HG02852 (cell line): ENCODE data around the gene NPSR1.
"Not testable (repeated sequence)": the region's sequence is repeated elsewhere in the genome, so short reads cannot be mapped to it uniquely, and the experiment has no call there.

Experiments used
- ATAC-seq: cut with Tn5 transposase; IDR thresholded peaks from one replicate; pipeline ENCODE4 v1.9.1; 2021; ENCODE audit warnings: mild to moderate bottlenecking, moderate library complexity; ENCODE audit not compliant: unreplicated experiment

Gene NPSR1

GRCh38 chr7:34657632-34658268 lies at the start of gene NPSR1:
TSS of gene NPSR1 (plus strand) at chr7:34658218. CDS start at chr7:34658413, 195 bp downstream.
- ATAC-seq = no peak

GRCh38 chr7:34612661-34613060 lies 45.4 kb upstream of the NPSR1 start:
- ATAC-seq = no peak

GRCh38 chr7:34620425-34620824 lies 37.6 kb upstream of the NPSR1 start:
- ATAC-seq = no peak

- ATAC-seq = no peak
Measured at GRCh38 chr7:34622182-34622581, 35.8 kb upstream of the NPSR1 start.

- no peak for ATAC-seq
Measured at GRCh38 chr7:34622771-34623250, 35.2 kb upstream of the NPSR1 start.

DNA sequence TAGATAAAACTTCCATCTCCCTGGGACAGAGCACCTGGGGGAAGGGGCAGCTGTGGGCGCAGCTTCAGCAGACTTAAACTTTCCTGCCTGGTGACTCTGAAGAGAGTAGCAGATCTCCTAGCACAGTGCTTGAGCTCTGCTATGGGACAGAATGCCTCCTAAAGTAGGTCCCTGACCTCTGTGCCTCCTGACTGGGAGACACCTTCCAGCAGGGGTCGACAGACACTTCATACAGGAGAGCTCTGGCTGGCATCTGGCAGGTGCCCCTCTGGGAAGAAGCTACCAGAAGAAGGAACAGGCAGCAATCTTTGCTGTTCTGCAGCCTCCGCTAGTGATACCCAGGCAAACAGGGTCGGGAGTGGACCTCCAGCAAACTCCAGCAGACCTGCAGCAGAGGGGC lies 29.4 kb upstream of the NPSR1 start:
- ATAC-seq = not testable (repeated sequence)

DNA sequence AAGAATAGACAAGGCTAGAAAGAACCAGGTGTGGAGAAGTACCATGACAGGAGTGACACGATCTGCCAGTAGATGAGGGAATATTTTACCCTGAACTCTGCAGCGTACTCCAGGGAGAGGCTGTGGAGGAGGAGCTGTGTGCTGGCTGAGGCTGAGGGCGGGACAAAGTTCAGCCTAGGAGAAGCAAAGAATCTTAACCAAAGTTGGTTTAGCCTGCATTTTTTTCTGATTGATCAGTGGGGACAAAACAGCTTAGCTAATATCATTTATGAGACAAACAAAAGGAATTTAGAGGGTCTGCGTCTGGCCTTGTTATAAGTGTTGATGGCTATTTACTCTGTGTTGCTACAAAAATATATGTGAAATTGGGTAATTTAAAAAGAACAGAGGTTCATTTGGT lies 5.2 kb upstream of the NPSR1 start:
- ATAC-seq = no peak

DNA sequence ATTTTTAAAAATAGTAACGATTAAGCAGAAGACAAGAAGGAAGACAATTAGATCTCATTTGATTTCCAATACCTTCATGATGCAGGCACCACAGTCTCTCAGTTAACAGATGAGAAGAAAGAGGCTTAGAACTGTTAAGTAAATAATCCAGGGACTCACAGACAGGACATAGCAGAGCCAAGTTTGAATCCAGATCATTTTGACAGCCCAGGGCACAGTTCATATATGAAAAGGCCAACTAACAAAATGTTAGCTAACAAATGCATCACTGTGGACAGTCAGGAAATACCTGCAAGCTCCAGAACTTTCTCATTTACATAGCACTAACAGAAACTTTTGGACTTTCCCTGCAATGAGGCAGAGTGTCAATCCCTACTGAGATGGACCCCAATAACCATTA lies 4.2 kb upstream of the NPSR1 start:
- no peak for ATAC-seq

- no peak for ATAC-seq
Measured at GRCh38 chr7:34655384-34655783, 2.6 kb upstream of the NPSR1 start.

- ATAC-seq = no peak
Measured at GRCh38 chr7:34656041-34656440, 2.0 kb upstream of the NPSR1 start.

- ATAC-seq = no peak
Measured at GRCh38 chr7:34659472-34660075, 1.6 kb downstream of the NPSR1 start.

DNA sequence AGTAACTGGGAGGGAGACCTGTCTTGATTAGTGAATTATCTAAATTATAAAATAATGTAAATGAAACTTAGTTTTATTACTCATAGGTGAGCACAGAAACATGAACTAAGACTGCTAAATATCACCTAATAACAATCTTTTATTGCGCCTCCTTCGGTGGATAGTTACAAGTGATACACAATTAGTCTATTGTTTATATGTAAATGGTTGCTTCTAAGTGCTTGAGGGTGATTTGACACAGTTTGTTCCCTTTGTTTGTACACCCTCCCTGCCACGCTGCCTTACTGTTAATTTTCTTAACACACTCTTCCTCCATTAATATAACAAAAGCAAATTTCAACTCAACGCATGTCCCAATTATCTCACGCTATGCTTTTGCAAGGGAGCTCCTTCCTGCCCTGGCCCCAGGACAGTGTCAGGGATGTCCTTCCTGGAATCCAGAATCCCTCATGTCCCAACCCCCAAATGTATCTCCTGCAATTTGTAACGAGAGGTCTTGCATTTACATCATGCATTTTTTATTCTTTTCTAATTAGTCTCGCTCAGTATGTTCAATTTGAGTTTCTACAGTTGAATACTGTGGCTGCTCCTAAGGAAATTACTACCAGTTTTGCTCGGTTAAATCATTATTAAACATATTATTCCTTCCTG lies 4.2 kb downstream of the NPSR1 start:
- no peak for ATAC-seq

- ATAC-seq = no peak
Measured at GRCh38 chr7:34664755-34665154, 6.7 kb downstream of the NPSR1 start.

DNA sequence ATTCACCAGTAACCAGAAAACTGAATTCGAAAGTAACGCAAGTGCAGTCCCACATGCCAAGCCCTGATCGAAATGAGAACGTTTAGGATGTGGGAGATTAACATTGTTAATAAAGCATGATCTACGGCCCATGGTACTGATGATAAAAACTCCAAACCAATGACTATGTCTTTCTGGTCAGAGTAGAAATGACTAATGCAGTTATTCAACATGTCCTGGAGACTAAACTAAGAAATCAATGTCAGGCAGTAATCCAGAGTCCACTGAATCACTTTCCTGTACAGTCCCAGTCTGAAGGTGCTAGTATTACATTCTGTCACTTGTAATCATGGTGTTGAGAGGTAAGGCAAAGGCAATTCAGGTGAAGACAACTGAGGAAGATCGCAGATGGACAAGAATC lies 14.4 kb downstream of the NPSR1 start:
- ATAC-seq = no peak

- ATAC-seq = no peak
Measured at GRCh38 chr7:34673066-34673465, 15.0 kb downstream of the NPSR1 start.

DNA sequence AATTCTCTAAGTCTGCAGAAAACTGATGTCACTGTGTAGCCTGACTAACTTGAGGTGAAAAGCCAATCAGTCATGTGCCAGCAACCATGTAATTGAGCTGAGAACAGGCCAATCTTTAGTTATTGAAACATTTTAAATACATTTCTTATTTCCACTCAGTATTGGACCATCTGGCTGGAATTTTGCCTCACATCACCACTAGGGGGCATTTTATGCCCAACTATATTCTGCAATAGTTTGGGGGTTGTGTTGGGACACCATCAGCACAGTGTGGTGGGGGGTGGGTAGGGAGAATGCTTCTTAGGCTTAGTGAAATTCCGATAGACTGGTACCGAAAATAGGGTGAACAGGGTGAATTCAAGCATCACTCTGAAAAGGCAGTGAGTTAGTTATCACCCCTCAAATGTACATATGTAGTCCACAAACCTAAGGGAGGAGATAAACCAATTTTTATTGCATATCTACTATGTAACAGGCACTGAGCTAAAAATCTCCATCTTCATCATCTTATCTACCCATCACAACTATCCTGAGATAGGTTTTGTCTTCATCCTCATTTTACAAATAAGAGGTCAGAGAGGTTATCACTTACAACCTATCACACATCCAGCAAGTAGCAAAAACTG lies 17.8 kb downstream of the NPSR1 start:
- peak; percentile 69 for ATAC-seq

GRCh38 chr7:34677491-34677890 lies 19.5 kb downstream of the NPSR1 start:
- ATAC-seq = no peak

- ATAC-seq = no peak
Measured at GRCh38 chr7:34687529-34687928, 29.5 kb downstream of the NPSR1 start.

- ATAC-seq = no peak
Measured at GRCh38 chr7:34696415-34696814, 38.4 kb downstream of the NPSR1 start.

DNA sequence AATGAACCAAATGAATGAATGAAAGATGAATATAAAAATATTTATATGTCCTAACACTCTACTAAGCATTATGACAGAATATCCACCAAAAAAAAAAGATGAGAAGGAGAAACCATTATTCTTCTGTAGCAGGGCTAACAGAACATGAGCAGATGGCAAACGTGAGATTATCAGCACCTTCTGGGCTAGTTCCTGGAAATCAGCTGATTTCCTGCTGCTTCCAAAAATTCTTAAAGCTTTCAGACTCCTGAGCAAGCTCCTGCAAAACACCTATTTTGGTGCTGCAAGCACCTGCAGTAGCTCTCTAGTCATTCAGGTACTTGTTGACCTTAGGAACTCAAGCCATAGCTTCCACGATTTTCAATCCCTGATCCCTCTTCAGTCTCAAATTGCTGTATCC lies 51.8 kb downstream of the NPSR1 start:
- no peak for ATAC-seq

GRCh38 chr7:34718867-34719266 lies 60.8 kb downstream of the NPSR1 start:
- ATAC-seq = no peak

- ATAC-seq = no peak
Measured at GRCh38 chr7:34719636-34720035, 61.6 kb downstream of the NPSR1 start.
